GM19099 (cell line): ENCODE results near the gene SVIL.

Experiments
- POLR2A ChIP-seq: IDR thresholded peaks from 3 replicates; pipeline ENCODE4 v1.6.1; 2011; ENCODE audit warnings: low read depth; ENCODE audit not compliant: insufficient read length; ENCODE audit errors: extremely low read depth

Gene SVIL

GRCh38 chr10:29486433-29486832 is 148.3 kb downstream of the SVIL start:
- TF ChIP-seq POLR2A: no peak

- TF ChIP-seq POLR2A: no peak
Measured at GRCh38 chr10:29482591-29483431, 152.0 kb downstream of the SVIL start.

GRCh38 chr10:29481906-29482440 is 152.8 kb downstream of the SVIL start:
- no peak for TF ChIP-seq POLR2A

- TF ChIP-seq POLR2A: no peak
Measured at GRCh38 chr10:29479981-29480954, 154.5 kb downstream of the SVIL start.

- no peak for TF ChIP-seq POLR2A
Measured at GRCh38 chr10:29479081-29479925, 155.5 kb downstream of the SVIL start.

GRCh38 chr10:29473406-29474100 is 161.2 kb downstream of the SVIL start:
- no peak for TF ChIP-seq POLR2A

- TF ChIP-seq POLR2A: no peak
Measured at GRCh38 chr10:29473087-29473356, 161.7 kb downstream of the SVIL start.

GRCh38 chr10:29472301-29473086 is 162.3 kb downstream of the SVIL start:
- TF ChIP-seq POLR2A: no peak

- TF ChIP-seq POLR2A: no peak
Measured at GRCh38 chr10:29471544-29471859, 163.3 kb downstream of the SVIL start.

GRCh38 chr10:29470843-29471543 is 163.8 kb downstream of the SVIL start:
- TF ChIP-seq POLR2A: no peak

GRCh38 chr10:29470355-29470705 is 164.4 kb downstream of the SVIL start:
- no peak for TF ChIP-seq POLR2A

GRCh38 chr10:29469481-29470354 is 165.1 kb downstream of the SVIL start:
- TF ChIP-seq POLR2A: no peak
